Measurements from ENCODE around the gene TENT4A.

GRCh38 chr5:6804766-6805501, 91.7 kb downstream of the TENT4A start:
- TF ChIP-seq ZNF619 (CRISPR knock-in tag; IDR thresholded peaks at IDR 0.05) (no peak), TCF7L2 (IDR thresholded peaks at IDR 0.05; ENCODE audit: low read depth, low read length) (no peak), SMAD3 (CRISPR knock-in tag; IDR thresholded peaks at IDR 0.05) (no peak), FOXK2 (IDR thresholded peaks at IDR 0.05) (no peak), SMYD3 (CRISPR knock-in tag; IDR thresholded peaks at IDR 0.05) (no peak), SRF (IDR thresholded peaks at IDR 0.05; ENCODE audit: low read depth, low read length) (no peak), YEATS4 (CRISPR knock-in tag; IDR thresholded peaks at IDR 0.05; ENCODE audit: borderline replicate concordance) (no peak), ZNF124 (CRISPR knock-in tag; IDR thresholded peaks at IDR 0.05) (no peak)
- TF ChIP-seq, protein P1, sequence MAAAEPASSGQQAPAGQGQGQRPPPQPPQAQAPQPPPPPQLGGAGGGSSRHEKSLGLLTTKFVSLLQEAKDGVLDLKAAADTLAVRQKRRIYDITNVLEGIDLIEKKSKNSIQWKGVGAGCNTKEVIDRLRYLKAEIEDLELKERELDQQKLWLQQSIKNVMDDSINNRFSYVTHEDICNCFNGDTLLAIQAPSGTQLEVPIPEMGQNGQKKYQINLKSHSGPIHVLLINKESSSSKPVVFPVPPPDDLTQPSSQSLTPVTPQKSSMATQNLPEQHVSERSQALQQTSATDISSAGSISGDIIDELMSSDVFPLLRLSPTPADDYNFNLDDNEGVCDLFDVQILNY (CRISPR knock-in tag; conservative IDR thresholded peaks at IDR 0.05), result no peak

All from HepG2 (cell line).